NCI-H774 (cell line): ENCODE data around the gene PRMT5.
A peak's percentile ranks its signal among the peaks of the same experiment; 100 is the strongest.
"Not testable (repeated sequence)": the region's sequence is repeated elsewhere in the genome, so short reads cannot be mapped to it uniquely, and the experiment has no call there.

Source experiments
- DNase-seq: peaks from one replicate; lab custom pipeline; 2025; lab: John Stamatoyannopoulos, UW

The PRMT5 gene

DNA sequence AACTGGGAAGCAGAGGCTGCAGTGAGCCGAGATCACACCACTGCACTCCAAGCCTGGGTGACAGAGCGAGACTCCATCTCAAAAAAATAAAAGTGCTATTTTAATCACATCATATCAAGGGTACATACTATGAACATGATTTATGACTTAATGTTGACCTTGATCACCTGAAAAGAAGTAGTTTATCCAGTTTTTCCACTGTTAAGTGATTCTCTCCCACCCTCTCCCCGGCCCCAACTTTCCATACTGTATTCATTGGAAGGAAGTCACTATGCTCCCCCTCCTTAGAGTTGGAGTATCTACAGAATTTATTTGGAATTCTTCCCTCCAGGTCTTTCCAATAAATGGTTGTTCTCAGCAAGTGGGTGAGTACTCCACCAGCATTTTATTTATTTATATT, 3.0 kb upstream of the PRMT5 start:
- no peak for DNase-seq

DNA sequence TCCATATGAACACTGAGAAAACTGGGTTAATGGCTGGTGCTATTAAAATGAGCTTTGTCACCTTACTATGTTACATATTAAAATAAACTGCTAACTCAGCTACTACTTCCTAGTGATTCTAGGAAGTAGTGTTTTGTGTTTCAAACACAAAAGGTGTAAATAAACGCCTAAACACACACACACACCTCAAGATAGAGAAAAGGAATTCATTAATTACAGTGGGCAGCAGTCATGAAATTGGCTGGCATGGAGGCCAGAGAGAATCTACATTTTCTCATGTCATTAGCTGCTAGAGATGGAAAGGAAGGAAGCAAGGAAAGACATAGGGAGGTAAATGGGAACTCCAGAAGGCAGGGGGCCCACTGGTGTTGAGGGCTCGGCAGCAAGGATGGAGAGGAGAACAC, 787 bp upstream of the PRMT5 start:
- DNase-seq, result peak; percentile 62

DNA sequence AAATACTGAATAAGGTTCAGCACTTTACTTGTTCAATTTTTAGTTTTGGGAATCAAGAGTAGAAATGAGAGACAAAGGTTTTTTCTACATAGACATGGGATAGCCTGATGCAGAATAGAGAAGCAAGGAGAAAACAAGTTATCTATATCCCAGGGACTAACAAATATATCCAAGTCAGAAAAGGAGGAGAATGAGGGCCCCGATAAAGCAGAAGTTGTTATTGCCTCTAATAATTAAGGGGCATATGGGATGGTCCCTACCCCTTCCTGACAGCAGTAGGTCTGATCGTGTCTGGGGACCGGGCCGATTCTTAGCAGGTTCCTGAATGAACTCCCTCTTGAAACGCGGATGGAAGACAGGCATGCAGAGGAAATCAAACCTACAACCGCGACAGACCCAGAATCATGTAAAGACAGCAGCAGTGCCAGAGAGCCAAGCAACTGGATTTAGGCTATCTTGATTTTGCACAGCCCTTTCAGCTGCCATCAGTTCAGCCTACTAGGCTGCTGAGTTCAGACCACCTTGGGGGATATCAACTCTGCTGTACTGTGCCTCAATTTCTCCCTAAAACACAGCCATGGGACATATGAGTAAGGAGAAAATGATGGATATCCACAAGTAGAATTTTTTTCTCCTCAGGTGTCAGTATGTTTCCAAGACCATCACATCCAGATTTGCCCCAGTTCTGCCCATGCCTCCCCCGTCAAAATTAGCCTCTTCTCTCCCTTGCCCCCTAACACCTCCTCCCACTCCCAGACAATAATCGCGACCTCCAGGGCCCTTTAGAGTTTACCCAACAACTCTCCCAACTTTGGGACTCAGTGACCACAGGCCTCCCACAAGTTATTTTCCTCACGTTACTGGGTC, 706 bp downstream of the PRMT5 start:
- DNase-seq, result no peak

DNA sequence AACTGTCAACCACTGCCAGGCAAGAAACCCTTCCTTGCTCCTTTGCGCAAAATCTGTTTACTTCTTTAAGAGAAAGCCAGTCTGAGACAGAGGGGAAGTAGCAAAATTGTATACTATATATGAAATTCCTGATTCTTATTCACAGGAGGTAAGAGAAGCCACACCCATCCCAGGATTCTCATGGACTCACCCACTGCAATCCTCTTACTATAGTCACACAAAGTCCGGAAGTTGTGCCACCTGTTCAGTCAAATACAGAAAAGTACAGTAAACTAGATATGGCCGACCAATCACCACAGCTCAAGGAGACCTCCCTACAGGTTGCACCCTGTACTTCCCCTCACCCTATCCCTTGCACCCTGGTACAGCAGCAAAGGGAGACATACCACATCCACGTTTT, 2.9 kb downstream of the PRMT5 start:
- DNase-seq, result no peak

DNA sequence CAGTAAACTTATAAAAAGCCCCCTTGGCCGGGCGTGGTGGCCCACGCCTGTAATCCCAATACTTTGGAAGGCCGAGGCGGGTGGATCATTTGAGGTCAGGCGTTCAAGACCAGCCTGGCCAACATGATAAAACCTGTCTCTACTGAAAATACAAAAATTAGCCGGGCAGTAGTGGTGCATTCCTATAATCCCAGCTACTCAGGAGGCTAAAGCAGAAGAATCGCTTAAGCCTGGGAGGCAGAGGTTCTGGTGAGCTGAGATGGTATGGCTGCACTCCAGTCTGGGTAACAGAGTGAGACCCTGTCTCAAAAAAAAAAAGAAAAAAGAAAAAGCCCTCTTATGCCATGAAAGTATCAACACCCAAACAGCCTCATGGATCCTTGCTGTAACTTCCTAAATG, 3.7 kb downstream of the PRMT5 start:
- no peak for DNase-seq

DNA sequence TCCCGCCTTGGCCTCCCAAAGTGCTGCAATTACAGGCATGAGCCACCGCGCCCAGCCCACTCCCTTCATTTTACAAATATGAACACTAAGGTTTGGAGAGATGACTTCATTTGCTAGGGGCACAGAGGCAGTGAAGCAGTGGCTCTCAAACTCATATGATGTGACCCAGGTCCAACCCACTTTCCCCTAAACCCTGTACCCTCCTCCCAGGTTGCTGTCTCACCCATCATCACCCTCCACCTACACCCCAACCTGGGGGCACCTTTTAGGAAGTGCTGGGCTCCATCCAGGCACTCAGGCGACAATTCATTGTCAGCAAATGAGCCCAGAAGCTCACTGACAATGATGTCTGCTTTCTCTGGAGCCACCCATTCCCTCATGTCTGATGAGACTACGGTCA, 5.4 kb downstream of the PRMT5 start:
- DNase-seq, result no peak

DNA sequence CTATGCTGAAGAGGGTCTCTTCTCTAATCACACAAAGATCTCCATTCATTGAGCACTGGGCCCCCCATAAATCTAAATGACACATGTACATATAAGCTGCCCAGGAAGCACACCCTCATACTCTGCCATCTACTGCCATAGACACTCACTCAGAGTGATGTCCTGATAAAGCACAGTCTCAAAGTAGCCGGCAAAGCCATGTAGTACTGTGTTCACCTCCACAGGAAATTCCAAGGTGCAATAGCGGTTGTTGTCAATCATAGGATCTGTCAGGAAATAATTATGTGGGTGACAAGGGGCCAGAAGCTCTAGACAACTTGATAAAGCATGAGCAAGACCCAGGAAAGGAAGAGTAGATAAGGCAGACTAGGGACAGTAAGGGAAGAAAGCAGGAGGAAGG, 6.9 kb downstream of the PRMT5 start:
- no peak for DNase-seq

DNA sequence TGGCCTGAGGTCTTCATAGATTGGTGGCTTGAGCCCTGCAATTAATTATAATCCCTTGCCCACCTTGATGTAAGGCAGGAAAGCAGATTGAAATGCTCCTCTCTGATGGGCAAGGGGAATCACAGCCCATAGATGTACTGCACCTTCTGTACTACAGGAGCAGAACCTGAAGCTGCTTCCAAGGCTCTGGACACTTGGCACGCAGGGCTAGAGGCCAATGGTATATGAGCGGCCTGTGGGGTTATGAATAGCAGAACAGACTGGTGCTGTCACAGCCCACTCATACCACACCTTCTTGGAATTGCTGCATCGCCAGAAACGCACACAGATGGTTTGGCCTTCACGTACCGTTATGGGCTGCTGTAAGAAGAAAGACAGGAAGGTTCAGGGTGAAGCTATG, 8.5 kb downstream of the PRMT5 start:
- no peak for DNase-seq

DNA sequence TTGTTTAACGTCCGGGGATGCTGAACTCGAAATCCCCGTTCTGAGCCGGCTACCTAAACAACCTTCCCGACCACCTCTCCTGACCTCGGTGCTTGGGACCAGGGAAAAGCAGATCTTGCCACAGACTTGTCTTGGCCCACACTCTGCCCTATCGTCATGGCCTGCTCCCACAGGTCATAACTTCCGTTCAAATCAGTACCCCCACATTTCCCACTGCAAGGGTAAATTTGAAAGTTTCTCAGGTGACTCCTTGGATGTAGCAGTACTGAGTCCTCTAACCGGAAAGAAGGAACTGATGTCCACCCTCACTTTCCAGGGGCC, 9.6 kb downstream of the PRMT5 start:
- no peak for DNase-seq

DNA sequence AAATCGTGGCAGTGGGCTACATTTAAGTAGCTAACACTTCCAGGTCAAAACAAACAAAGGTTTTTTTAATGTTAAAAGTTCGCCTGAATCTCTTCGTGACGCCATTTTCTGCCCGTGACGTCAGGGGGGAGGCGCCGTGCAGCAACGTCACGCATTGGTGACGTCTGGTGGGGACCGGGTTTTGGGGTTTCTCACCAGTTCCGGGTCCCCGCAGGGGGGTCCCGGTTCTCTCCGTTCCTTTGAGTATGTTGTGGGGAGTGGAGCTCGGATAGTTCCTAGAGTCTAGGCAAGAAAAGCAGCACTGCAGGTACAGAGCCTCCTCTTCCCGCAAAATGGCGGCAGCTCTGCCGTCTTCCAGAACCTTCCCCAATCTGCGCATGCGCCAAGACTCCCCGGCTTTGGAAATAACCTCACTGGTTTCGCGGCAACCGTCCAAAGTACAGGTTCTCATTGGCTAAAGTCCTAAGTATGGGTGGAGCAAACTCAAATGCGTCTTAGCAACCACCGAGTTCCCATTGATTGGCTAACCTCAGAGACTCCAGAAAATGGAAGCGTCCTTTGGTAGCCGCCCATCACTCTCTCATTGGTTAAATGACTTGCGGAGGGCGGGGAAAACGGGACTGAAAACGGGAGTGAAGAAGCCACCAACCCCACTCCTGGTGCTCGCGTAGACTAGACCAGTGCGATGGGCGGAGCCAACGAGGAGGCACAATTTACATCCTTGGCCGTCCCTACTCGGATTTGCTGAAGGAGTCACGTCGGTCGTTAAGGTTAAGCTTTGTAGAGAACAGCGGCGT, 10.2 kb downstream of the PRMT5 start, which contains the start of gene RBM23:
RBM23 (minus strand) TSS at position 346 of the 797 bp plus-strand sequence.
- peak; percentile 100 for DNase-seq

DNA sequence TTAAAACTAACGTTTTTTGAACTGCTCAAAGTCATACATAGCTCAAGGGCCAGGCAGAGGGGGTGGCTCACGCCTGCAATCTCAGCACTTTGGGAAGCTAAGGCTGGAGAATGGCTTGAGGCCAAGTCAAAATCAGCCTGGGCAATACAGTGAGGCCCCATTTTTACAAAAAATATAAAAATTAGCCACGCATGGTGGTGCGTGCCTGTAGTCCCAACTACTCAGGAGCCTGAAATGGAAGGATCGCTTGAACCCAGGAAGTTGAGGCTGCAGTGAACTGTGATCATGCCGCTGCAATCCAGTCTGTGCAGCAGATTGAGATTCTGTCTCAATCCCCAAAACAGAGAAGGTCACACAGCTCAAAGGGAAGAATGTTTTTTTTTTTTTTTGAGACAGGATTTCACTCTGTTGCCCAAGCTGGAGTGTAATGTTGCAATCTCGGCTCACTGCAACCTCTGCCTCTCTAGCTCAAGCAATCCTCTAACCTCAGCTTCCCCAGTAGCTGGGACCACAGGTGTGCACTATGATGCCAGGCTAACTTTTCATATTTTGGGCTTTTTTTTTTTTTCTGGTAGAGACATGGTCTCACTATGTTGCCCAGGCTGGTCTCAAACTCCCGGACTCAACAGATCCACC, 13.2 kb downstream of the PRMT5 start:
- no peak for DNase-seq

DNA sequence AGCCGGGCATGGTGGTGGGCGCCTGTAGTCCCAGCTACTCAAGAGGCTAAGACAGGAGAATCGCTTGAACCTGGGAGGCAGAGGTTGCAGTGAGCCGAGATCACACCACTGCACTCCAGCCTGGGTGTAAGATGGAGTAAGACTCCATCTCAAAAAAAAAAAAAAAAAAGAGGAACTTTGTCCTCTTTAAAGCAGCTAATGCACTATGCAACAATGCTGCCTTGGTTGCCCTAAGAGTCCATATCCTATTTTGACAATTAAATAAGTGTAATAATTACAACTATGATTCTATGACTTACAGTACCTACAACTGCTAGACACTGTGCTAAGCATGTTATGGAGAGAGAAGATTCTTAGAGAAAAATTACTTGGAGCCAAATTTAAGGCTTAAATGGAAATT, 14.3 kb downstream of the PRMT5 start:
- not testable (repeated sequence) for DNase-seq

DNA sequence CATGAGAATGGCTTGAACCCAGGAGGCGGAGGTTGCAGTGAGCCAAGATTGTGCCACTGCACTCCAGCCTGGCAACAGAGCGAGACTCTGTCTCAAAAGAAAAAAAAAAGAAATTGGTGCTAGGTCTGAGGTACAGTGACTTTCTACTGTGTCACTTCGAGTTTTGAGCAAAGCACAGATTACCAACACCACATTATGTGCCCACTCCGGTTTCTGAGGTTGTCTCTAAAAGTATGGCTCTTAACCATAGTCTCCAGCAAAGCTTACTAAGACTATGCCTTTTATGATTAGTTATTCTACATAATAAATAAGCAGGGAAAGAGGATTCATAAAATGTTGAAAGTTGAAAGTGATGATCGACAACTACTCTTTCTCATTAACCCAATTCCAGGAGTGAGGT, 18.3 kb downstream of the PRMT5 start:
- no peak for DNase-seq

DNA sequence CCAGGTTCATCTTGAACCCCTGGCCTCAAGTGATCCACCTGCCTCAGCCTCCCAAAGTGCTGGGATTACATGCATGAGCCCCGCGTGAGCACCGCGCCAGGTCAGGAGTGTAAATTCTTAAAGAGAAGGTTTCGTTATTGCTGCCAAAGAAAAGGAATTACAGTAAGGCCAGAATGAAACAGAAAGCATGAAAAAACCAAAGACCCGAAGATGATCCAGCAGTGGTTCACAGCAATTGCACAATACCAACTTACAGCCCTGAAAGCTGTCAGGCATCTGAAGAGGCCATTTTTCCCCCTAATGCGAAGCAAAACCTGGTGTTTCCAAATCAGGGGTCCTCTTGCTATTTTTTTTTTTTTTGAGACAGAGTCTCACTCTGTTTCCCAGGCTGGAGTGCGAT, 20.6 kb downstream of the PRMT5 start:
- no peak for DNase-seq

DNA sequence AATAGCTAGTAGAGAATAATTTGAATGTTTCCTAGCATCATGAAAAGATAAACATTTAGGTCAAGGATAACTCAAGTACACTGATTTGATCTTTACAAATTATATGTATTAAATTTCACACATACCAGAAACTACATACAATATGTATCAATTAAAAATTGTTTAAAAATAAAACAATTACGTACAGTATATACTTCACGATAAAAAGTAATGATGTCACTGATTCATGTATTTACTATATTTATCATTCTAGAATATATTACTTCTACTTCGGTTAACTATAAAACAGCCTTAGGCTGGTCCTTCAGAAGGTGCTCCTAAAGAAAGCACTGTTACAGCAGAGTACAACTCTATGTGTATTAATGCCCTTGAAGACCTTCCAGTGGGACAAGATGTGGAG, 21.7 kb downstream of the PRMT5 start:
- DNase-seq, result no peak

DNA sequence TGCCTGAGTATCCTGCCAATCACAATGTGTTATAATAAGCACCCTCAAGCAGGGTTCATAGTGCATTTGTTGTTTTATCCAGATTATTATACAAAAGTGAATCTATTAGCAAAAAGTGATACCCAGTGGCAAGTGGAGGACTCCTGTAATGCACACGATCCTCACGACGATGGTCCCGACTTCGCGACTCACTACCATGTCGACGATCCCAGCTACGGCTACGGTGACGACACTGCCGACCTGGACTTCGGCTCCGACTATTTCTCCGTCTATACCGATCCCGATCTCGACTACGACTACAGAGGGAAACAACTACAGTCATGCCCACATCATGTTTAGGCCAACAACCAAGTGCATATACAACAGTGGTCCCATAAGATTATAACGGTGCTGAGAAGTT, 23.1 kb downstream of the PRMT5 start:
- no peak for DNase-seq

DNA sequence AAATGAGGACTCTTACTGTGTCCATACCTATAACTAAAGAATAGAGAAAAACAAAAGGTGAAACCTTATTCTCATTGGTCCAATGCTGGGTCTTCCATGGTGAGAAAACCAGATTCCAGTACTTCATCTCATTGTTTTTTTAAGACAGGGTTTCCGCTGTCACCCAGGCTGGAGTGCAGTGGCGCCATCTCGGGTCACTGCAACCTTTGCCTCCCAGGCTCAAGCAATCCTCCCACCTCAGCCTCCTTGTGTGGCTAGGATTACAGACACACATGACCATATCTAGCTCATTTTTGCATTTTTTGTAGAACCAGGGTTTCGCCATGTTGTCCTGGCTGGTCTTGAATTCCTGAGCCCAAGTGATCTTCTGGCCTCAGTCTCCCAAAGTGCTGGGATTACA, 23.5 kb downstream of the PRMT5 start:
- DNase-seq, result no peak

DNA sequence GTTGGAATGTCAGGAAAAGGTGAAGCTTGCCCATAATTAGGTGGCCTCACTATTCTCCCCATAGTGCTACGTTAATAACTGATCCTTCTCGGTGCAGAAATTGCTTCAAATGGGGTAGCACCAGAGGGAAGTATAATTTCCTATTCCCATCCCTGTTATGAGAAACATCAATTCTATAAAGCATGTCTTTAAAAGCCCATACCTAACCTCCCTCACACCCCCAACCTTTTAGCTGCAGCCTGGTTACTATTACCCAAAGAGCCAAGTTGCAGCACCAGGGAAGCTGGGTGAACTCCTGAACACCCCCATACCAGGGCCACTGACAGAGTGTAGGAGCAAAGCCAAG, 25.5 kb downstream of the PRMT5 start:
- no peak for DNase-seq

DNA sequence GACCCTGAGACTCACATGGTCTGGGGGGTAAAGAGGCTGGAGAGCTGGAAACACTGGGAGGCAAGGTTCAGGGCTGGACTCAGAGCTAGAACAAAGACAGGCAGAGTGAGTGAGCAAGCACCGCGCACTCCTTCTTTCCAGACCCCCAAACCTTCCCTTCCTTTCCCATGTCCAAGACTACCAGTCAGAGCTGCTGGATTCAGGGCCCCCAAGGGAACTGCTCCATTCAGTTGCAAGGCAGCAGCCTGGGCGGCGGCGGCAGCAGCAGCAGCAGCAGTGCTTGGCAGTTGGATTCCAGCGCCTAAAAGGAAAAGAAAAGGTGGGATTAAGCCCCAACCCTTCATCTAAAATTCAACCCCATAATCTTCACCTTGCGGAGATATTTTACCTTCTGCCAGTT, 27.4 kb downstream of the PRMT5 start:
- DNase-seq, result no peak

DNA sequence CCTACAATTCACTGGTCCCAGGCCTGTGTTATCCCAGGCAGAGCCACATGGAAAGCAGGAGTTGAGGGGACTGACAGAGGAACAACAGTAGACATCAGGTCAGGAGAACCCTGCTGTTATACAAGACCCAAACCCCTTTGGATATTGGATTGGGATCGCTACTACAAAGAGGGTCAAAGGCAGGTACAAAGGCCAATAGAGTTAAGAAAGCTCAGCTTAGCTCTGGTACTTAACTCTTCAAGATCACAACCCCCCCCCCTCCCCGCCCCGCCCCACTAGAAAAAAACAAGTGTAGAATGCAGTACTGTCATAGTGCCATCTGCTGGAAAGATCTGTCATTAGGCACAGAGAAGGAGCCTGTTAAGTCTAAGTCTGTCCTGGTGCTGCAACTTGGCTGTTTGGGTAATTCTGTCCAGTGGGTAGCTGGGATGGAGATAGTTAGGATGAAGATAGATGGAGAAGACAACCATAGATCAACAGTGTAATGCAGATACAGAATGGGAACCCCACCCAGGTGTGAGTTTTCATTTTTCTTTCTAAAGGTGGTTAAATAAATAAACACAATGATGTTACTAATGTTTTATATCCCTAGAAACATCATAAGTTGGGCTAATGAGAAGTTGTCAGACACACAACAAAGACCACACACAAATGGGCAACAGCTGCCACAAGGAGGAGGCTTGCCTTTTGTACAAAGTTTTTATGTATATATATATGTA, 28.9 kb downstream of the PRMT5 start:
- DNase-seq, result no peak

DNA sequence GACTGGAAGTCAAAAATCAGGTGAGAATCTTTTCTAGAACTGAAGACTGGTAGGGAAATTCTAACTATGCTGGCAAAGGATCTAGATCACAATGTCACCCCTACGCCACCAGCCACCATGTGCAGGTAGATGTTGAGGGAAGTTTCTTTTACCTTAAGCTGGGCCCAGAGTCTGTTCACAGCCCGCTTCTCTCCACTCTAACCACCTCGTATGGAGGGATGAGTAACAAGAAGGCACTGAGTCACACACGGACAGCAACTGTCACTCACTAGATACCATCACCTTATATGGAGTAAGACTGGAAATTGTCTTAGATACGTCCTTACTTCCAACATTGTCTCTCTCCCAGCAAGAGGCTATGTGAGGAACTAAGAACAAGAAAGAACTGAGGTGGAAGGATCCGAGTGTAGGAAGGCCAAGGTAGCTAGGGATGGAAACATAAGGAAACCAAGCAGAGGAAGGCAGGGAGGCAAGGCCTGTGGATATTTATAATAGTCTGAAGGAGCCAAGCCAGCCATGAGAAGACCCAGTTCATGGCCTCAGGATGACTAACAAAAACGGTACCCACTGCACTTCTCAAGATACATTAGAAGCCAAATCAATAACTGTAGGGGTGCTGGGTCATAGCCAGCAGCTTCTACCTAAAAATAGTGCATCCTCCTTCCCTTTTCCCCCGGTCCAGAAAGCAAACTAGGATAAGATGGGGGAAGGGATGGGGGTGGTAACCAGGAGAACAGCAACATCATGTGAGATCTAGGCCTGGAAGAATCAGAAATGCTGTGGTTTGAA, 30.7 kb downstream of the PRMT5 start:
- DNase-seq, result no peak

DNA sequence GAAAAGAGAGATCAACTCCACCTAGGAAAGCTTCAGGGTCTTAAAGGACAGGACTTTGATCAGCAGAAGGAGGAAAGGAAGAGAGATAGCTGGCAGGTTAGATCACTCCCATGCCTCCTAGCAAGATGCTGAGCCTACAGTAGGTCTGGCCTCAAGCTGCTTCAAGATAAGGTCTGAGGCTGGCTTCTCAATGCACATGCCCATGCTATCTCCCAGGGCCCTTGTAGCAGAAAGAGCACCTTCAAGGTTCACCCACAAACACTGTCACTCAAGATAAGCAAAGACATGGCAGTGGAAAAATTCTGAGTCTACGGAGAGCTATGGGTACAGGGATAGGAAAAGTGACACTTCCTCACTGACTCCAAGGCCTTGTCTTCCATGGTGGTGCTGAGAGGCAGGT, 31.8 kb downstream of the PRMT5 start:
- no peak for DNase-seq
